ENCODE results near the gene RCOR1. TPM values are rescaled to one million over a fixed set of nuclear protein-coding genes. Genes with fewer than 3 reads are reported as not detected.

Gene RCOR1
- total and polyA plus RNA-seq, 2 of the 8 experiments (the other 6 are each of a cell fraction or from before 2014, with no cell fraction given) = 12.3 to 26.3 TPM

DNA sequence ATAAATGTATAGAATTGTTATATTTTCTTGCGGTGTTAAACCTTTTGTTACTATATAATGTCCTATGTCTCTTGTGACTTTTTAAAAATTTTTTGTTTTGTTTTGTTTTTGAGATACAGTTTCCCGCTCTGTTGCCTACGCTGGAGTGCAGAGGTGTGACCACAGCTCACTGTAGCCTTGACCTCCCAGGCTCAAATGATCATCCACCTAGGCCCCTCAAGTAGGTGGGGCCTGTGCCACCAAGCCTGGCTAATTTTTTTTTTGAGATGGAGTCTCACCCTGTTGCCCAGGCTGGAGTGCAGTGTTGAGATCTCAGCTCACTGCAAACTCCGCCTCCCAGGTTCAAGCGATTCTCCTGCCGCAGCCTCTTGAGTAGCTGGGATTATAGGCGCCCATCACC lies 26.5 kb upstream of the RCOR1 start (continued):
- TF ChIP-seq, protein P1, sequence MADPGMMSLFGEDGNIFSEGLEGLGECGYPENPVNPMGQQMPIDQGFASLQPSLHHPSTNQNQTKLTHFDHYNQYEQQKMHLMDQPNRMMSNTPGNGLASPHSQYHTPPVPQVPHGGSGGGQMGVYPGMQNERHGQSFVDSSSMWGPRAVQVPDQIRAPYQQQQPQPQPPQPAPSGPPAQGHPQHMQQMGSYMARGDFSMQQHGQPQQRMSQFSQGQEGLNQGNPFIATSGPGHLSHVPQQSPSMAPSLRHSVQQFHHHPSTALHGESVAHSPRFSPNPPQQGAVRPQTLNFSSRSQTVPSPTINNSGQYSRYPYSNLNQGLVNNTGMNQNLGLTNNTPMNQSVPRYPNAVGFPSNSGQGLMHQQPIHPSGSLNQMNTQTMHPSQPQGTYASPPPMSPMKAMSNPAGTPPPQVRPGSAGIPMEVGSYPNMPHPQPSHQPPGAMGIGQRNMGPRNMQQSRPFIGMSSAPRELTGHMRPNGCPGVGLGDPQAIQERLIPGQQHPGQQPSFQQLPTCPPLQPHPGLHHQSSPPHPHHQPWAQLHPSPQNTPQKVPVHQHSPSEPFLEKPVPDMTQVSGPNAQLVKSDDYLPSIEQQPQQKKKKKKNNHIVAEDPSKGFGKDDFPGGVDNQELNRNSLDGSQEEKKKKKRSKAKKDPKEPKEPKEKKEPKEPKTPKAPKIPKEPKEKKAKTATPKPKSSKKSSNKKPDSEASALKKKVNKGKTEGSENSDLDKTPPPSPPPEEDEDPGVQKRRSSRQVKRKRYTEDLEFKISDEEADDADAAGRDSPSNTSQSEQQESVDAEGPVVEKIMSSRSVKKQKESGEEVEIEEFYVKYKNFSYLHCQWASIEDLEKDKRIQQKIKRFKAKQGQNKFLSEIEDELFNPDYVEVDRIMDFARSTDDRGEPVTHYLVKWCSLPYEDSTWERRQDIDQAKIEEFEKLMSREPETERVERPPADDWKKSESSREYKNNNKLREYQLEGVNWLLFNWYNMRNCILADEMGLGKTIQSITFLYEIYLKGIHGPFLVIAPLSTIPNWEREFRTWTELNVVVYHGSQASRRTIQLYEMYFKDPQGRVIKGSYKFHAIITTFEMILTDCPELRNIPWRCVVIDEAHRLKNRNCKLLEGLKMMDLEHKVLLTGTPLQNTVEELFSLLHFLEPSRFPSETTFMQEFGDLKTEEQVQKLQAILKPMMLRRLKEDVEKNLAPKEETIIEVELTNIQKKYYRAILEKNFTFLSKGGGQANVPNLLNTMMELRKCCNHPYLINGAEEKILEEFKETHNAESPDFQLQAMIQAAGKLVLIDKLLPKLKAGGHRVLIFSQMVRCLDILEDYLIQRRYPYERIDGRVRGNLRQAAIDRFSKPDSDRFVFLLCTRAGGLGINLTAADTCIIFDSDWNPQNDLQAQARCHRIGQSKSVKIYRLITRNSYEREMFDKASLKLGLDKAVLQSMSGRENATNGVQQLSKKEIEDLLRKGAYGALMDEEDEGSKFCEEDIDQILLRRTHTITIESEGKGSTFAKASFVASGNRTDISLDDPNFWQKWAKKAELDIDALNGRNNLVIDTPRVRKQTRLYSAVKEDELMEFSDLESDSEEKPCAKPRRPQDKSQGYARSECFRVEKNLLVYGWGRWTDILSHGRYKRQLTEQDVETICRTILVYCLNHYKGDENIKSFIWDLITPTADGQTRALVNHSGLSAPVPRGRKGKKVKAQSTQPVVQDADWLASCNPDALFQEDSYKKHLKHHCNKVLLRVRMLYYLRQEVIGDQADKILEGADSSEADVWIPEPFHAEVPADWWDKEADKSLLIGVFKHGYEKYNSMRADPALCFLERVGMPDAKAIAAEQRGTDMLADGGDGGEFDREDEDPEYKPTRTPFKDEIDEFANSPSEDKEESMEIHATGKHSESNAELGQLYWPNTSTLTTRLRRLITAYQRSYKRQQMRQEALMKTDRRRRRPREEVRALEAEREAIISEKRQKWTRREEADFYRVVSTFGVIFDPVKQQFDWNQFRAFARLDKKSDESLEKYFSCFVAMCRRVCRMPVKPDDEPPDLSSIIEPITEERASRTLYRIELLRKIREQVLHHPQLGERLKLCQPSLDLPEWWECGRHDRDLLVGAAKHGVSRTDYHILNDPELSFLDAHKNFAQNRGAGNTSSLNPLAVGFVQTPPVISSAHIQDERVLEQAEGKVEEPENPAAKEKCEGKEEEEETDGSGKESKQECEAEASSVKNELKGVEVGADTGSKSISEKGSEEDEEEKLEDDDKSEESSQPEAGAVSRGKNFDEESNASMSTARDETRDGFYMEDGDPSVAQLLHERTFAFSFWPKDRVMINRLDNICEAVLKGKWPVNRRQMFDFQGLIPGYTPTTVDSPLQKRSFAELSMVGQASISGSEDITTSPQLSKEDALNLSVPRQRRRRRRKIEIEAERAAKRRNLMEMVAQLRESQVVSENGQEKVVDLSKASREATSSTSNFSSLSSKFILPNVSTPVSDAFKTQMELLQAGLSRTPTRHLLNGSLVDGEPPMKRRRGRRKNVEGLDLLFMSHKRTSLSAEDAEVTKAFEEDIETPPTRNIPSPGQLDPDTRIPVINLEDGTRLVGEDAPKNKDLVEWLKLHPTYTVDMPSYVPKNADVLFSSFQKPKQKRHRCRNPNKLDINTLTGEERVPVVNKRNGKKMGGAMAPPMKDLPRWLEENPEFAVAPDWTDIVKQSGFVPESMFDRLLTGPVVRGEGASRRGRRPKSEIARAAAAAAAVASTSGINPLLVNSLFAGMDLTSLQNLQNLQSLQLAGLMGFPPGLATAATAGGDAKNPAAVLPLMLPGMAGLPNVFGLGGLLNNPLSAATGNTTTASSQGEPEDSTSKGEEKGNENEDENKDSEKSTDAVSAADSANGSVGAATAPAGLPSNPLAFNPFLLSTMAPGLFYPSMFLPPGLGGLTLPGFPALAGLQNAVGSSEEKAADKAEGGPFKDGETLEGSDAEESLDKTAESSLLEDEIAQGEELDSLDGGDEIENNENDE (IDR thresholded peaks at IDR 0.05; ENCODE audit: insufficient replicate concordance, low read length) = no peak
- TF ChIP-seq SP2 (IDR thresholded peaks at IDR 0.05; ENCODE audit: low read length) = no peak
- no peak for TF ChIP-seq CHD1 (IDR thresholded peaks at IDR 0.05; ENCODE audit: low read depth, low read length)
- TF ChIP-seq CREB1 (IDR thresholded peaks at IDR 0.05) = no peak
